Measurements from ENCODE around the gene CDKN2AIPNL.

DNA sequence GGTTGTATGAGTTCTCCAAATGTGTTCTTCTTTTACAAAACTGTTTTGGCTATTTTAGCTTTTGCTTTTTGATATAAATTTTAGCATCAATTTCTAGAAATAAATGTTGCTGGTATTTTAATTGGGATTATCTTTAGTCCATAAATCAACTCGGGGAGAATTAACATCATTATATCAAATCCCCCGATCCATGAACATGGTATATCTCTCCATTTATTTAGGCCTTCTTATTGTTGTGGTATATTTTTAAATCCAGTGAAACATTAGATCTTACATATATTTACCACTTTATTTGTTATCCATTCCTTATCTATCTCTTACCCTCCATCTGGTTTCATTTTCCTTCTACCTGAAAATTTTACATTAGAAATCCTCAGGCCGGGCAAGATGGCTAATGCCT lies 7.3 kb upstream of the CDKN2AIPNL start:
- TF ChIP-seq, protein P1, sequence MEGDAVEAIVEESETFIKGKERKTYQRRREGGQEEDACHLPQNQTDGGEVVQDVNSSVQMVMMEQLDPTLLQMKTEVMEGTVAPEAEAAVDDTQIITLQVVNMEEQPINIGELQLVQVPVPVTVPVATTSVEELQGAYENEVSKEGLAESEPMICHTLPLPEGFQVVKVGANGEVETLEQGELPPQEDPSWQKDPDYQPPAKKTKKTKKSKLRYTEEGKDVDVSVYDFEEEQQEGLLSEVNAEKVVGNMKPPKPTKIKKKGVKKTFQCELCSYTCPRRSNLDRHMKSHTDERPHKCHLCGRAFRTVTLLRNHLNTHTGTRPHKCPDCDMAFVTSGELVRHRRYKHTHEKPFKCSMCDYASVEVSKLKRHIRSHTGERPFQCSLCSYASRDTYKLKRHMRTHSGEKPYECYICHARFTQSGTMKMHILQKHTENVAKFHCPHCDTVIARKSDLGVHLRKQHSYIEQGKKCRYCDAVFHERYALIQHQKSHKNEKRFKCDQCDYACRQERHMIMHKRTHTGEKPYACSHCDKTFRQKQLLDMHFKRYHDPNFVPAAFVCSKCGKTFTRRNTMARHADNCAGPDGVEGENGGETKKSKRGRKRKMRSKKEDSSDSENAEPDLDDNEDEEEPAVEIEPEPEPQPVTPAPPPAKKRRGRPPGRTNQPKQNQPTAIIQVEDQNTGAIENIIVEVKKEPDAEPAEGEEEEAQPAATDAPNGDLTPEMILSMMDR (conservative IDR thresholded peaks at IDR 0.05 in 1 of 2, IDR thresholded peaks at IDR 0.05 in 1 of 2; ENCODE audit: low read depth in 1 of 2, low read length in 2 of 2) = no peak
- no peak for TF ChIP-seq EZH2 (IDR thresholded peaks at IDR 0.05; ENCODE audit: low read length, missing control alignments)
